ENCODE data around the gene FTCD.

The FTCD gene

DNA sequence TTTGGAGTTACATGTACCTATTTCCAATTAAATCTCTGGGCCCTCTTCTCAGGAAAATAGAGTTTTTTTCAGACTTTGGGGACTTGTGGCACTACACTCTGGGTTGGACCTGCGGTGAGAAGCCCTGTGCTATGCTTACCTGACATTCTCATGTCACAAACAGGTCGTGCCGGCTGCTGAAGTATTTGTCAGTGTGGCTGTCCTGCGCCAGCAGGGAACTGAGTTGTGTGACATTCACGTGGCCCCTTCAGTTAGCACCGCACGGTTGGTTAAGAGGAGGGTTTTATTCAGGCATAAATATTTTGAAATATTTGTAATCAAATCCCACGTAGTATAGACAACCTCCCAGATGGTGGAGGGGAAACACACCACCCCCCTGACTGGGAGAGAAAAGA, 63.8 kb downstream of the FTCD start:
- FAIRE-seq, result no peak

DNA sequence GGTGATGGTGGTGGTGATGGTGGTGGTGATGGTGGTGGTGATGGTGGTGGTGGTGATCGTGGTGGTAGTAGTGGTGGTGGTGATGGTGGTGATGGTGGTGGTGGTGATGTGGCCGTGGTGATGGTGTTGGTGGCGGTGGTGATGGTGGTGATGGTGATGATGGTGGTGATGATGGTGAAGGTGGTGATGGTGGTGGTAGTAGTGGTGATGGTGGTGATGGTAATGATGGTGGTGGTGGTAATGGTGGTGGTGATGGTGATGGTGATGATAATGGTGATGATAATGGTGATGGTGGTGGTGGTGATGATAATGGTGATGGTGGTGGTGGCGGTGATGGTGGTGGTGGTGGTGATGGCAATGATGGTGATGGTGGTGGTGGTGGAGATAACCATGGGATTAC, 64.3 kb downstream of the FTCD start:
- no peak for FAIRE-seq

DNA sequence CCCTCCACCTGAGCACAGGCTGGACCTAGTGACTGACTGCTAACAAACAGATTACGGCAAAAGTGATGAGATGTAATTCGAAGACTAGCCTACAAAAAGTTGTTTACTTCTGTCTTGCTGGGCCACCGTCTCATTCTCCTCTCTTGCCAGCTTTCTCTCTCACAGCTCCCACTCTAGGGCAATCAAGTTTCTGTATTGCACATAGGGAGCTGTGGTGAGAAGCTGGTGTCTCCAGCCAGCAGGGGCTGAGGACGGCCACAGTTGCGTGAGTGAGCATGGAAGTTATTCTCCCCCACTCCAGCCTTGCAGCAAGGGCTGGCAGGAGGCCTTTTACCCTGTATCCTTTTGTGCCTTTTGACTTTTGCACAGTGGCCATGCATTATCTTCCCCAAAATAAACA, 66.1 kb downstream of the FTCD start:
- FAIRE-seq, result no peak

DNA sequence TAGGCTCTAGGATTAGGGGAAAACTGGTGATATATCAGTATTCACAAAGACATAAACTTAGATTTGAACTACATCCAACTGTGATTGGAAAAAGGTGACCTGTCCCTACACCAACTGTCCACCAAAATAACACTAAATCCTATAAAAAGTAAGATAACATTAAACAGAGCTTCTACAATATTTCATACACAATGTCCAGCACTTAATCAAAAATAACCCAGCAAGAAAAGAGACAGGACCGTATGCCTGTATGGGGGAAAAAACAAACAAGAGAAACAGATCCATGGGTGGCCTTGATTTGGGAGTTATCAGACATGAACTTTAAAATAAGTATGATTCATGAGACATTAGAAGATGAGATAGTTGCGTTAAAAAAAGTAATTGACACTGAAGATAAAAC, 67.2 kb downstream of the FTCD start:
- FAIRE-seq, result no peak

DNA sequence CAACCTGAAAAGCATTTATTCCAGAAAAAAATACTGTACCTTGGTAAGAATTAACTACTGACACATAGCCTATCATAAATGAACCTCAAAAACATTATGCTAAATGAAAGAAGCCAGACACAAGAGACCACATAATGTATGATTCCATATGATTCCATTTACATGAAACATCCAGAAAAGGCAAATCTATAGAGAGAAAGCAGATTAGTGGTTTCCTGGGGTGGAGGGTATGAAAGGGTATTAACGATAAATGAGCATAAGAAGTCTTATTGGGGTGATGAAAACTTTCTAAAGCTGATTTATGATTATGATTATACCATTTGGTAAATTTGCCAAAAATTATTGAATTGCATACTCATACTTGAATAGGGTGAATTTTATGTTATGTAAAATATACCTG, 67.7 kb downstream of the FTCD start:
- FAIRE-seq, result no peak
